Neuronal stem cell (in vitro differentiated cells): ENCODE results near the gene MYF6.
"Not testable (repeated sequence)": the region's sequence is repeated elsewhere in the genome, so short reads cannot be mapped to it uniquely, and the experiment has no call there.

ENCODE experiments used
- DNase-seq: peaks from one replicate; pipeline ENCODE4 v3.0.0-alpha.2; 2013; ENCODE audit warnings: low spot score
- H2AFZ ChIP-seq: one replicate; pipeline ENCODE4 v1.6.1; 2013; ENCODE audit warnings: mild to moderate bottlenecking, low read length, inconsistent platforms
- H2AK5ac ChIP-seq: 2 replicates; pipeline ENCODE4 v1.6.1; 2013; ENCODE audit warnings: low read depth, mild to moderate bottlenecking, inconsistent platforms, low read length, moderate library complexity, mixed read lengths
- H2BK120ac ChIP-seq: 2 replicates; pipeline ENCODE4 v1.6.1; 2013; ENCODE audit warnings: low read depth, mild to moderate bottlenecking, inconsistent platforms, low read length, moderate library complexity, mixed read lengths
- H2BK12ac ChIP-seq: one replicate; pipeline ENCODE4 v1.6.1; 2013; ENCODE audit warnings: low read length, inconsistent platforms
- H2BK15ac ChIP-seq: 2 replicates; pipeline ENCODE4 v1.6.1; 2013; ENCODE audit warnings: mild to moderate bottlenecking, low read length, inconsistent platforms, mixed read lengths
- H2BK5ac ChIP-seq: one replicate; pipeline ENCODE4 v1.6.1; 2013; ENCODE audit warnings: inconsistent platforms, mild to moderate bottlenecking, low read length, moderate library complexity
- H3K14ac ChIP-seq: one replicate; pipeline ENCODE4 v1.6.1; 2013; ENCODE audit warnings: low read length, inconsistent platforms
- H3K18ac ChIP-seq: 2 replicates; pipeline ENCODE4 v1.6.1; 2013; ENCODE audit warnings: low read length, inconsistent platforms
- H3K23ac ChIP-seq: 2 replicates; pipeline ENCODE4 v1.6.1; 2013; ENCODE audit warnings: low read depth, mild to moderate bottlenecking, mixed read lengths, low read length, inconsistent platforms; ENCODE audit not compliant: poor library complexity
- H3K27ac ChIP-seq: replicated peaks from 3 replicates; pipeline ENCODE4 v1.5.1; 2013; ENCODE audit warnings: low read length, inconsistent platforms
- H3K27me3 ChIP-seq, 3 experiments: 2 replicates each; pipeline ENCODE4 v1.6.1; 2013; ENCODE audit warnings: low read length in 3 of 3, mild to moderate bottlenecking in 2 of 3, inconsistent platforms in 1 of 3, low read depth in 1 of 3, mixed read lengths in 1 of 3, moderate library complexity in 1 of 3; ENCODE audit not compliant: control insufficient read depth in 3 of 3, insufficient read depth in 3 of 3
- H3K36me3 ChIP-seq, 2 donors: replicated peaks in 1 of 2; 2 replicates each; pipeline ENCODE4 v1.6.1; 2013; ENCODE audit warnings: low read length in 2 of 2; ENCODE audit not compliant: control insufficient read depth in 2 of 2, insufficient read depth in 2 of 2
- H3K4ac ChIP-seq: 2 replicates; pipeline ENCODE4 v1.6.1; 2013; ENCODE audit warnings: inconsistent platforms, mild to moderate bottlenecking, low read length, moderate library complexity
- H3K4me1 ChIP-seq, 2 donors: 1 replicate in 1 of 2; 2 replicates in 1 of 2; pipeline ENCODE4 v1.6.1; 2013; ENCODE audit warnings: low read length in 2 of 2, low read depth in 1 of 2; ENCODE audit not compliant: control insufficient read depth in 2 of 2, insufficient read depth in 1 of 2
- H3K4me2 ChIP-seq: one replicate; pipeline ENCODE4 v1.6.1; 2013; ENCODE audit warnings: mild to moderate bottlenecking, low read length, inconsistent platforms; ENCODE audit not compliant: insufficient read depth, poor library complexity, severe bottlenecking
- H3K4me3 ChIP-seq, 2 donors: 2 replicates each; pipeline ENCODE4 v1.5.1; 2013; ENCODE audit warnings: low read length in 2 of 2, mild to moderate bottlenecking in 2 of 2, inconsistent platforms in 1 of 2, moderate library complexity in 1 of 2
- H3K79me1 ChIP-seq: one replicate; pipeline ENCODE4 v1.6.1; 2013; ENCODE audit warnings: low read depth, mild to moderate bottlenecking, inconsistent platforms, low read length, moderate library complexity
- H3K9ac ChIP-seq: one replicate; pipeline ENCODE4 v1.6.1; 2013; ENCODE audit warnings: mild to moderate bottlenecking, low read depth, low read length, inconsistent platforms; ENCODE audit not compliant: poor library complexity
- H3K9me3 ChIP-seq, 2 donors: replicated peaks in 1 of 2; 2 replicates each; pipeline versions ENCODE3 to v1.6.1; 2013; ENCODE audit warnings: low read length in 2 of 2, mild to moderate bottlenecking in 2 of 2, inconsistent platforms in 1 of 2, low read depth in 1 of 2, mixed read lengths in 1 of 2, moderate library complexity in 1 of 2; ENCODE audit not compliant: control insufficient read depth in 2 of 2, insufficient read depth in 1 of 2
- H4K8ac ChIP-seq: one replicate; pipeline ENCODE4 v1.6.1; 2013; ENCODE audit warnings: low read depth, mild to moderate bottlenecking, inconsistent platforms, low read length, moderate library complexity
- H4K91ac ChIP-seq: one replicate; pipeline ENCODE4 v1.6.1; 2013; ENCODE audit warnings: low read length, low read depth, mild to moderate bottlenecking, inconsistent platforms; ENCODE audit not compliant: poor library complexity
- WGBS, 2 donors: extraction: QIAGEN DNeasy Blood & Tissue Kit; methylation state at CpG; one replicate each; pipeline ENCODE4 v1.1.7; 2013; ENCODE audit warnings: missing lambda C conversion rate in 2 of 2, mixed read lengths in 1 of 2; ENCODE audit not compliant: insufficient read length in 2 of 2, insufficient replicate concordance in 1 of 2; ENCODE audit errors: extremely low coverage in 2 of 2; 5-methylcytosine and 5-hydroxymethylcytosine counted together

MYF6 gene

DNA sequence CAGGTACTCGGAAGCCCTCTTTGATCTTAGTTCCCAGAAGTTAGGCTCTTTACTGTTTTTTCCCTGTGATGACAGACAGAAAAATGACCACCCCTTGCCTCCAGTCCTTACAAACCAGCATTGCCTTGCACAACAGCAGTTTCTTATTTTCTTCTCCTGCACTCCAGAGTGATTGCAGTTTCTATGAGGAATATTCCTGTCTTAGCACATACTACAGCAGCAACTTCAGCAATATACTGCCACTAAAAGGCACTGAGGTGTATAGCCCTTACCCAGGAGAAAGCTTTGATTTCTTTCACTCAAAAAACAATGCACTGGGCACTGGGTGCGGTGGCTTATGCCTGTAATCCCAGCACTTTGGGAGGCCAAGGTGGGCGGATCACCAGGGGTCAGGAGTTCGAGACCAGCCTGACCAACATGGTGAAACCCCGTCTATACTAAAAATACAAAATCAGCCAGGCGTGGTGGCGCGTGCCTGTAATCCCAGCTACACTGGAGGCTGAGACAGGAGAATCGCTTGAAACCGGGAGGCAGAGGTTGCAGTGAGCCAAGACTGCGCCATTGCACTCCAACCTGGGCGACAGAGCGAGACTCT lies 31.3 kb upstream of the MYF6 start:
- not testable (repeated sequence) for H4K8ac ChIP-seq, H2BK120ac ChIP-seq, H2AK5ac ChIP-seq, H3K9ac ChIP-seq, H2BK12ac ChIP-seq, H4K91ac ChIP-seq, H3K36me3 ChIP-seq, DNase-seq, H2BK5ac ChIP-seq, H3K23ac ChIP-seq, H3K4me2 ChIP-seq, H2BK15ac ChIP-seq, H3K4ac ChIP-seq, H3K4me3 ChIP-seq, H3K14ac ChIP-seq, H3K79me1 ChIP-seq, H3K27ac ChIP-seq, H3K9me3 ChIP-seq, H3K4me1 ChIP-seq, H3K27me3 ChIP-seq, H3K18ac ChIP-seq
- no CpG with 5 or more reads among the region's 13 CpGs for WGBS, 2 donors
- H2AFZ ChIP-seq = peak overlapping the region; percentile 16

DNA sequence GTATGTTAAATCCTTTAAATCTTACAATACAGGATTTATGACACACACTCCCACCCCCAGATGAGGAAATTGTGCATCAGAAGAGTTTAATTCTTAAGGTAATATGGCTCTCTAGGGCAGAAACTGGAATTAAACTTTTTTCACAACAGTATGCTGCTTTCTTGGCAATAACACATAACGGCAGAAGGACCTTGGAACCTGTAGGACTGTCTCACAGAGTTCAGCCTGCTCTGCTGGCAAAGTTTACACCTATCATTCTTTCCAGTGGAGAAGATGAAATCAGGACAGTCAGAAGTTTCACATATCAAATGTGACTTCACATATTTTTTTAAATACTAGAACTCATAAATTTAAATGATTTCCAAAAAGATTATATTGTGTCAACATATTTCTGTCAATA lies 30.6 kb upstream of the MYF6 start:
- H4K91ac ChIP-seq = no peak overlapping the region
- no peaks in the 10 kb centered on the region for H3K4me1 ChIP-seq
- no peak overlapping the region for H2AK5ac ChIP-seq
- H2BK5ac ChIP-seq = no peak overlapping the region
- H2BK12ac ChIP-seq = no peak overlapping the region
- no peak overlapping the region for H2BK120ac ChIP-seq
- no peak overlapping the region for H3K14ac ChIP-seq
- no peaks in the 10 kb centered on the region for H3K79me1 ChIP-seq
- DNase-seq = no peak
- no peaks in the 10 kb centered on the region for H3K9me3 ChIP-seq
- H2BK15ac ChIP-seq = no peak overlapping the region
- no peak overlapping the region for H3K18ac ChIP-seq
- H3K4me2 ChIP-seq = no peak overlapping the region
- H4K8ac ChIP-seq = no peak overlapping the region
- no peaks in the 10 kb centered on the region for H3K27me3 ChIP-seq
- no peak overlapping the region for H3K4ac ChIP-seq
- no peak overlapping the region for H3K23ac ChIP-seq
- no CpG with 5 or more reads among the region's 1 CpG for WGBS, 2 donors
- H3K36me3 ChIP-seq = no peaks in the 10 kb centered on the region
- no peak overlapping the region for H3K4me3 ChIP-seq
- no peak overlapping the region for H3K9ac ChIP-seq
- no peak overlapping the region for H2AFZ ChIP-seq
- H3K27ac ChIP-seq = no peak overlapping the region

DNA sequence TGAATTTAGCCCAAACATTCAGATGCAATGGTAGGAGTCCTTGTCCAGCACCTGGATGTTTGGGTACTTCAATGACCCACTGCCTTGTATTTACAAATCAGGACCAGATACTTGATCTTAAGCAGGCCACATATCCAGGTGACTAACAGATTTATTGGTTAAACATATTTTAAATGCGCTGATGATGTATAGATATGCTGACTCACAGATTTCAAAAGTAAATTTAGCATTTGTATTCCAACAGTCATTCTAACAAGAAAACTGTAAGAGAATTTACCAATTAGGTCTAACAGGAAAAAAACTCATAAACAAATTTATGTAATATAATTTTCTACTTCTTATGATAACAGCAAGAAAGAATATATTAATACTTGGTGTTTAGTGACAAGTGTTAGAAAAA lies 29.4 kb upstream of the MYF6 start:
- Histone ChIP-seq H3K4me2 (no peak overlapping the region), H2BK12ac (no peak overlapping the region), H3K4ac (no peak overlapping the region), H4K91ac (no peak overlapping the region), H4K8ac (no peak overlapping the region), H3K9me3 (no peaks in the 10 kb centered on the region), H2BK15ac (no peak overlapping the region), H3K36me3 (no peaks in the 10 kb centered on the region), H2AK5ac (no peak overlapping the region), H3K9ac (no peak overlapping the region), H3K4me3 (no peak overlapping the region), H2BK5ac (no peak overlapping the region), H2BK120ac (no peak overlapping the region), H3K27me3 (no peaks in the 10 kb centered on the region), H3K18ac (no peak overlapping the region), H3K27ac (no peak overlapping the region), H3K23ac (no peak overlapping the region), H3K79me1 (no peaks in the 10 kb centered on the region), H3K4me1 (no peaks in the 10 kb centered on the region), H2AFZ (no peak overlapping the region), H3K14ac (no peak overlapping the region)
- WGBS, 2 donors = no CpG with 5 or more reads among the region's 1 CpG
- no peak for DNase-seq

DNA sequence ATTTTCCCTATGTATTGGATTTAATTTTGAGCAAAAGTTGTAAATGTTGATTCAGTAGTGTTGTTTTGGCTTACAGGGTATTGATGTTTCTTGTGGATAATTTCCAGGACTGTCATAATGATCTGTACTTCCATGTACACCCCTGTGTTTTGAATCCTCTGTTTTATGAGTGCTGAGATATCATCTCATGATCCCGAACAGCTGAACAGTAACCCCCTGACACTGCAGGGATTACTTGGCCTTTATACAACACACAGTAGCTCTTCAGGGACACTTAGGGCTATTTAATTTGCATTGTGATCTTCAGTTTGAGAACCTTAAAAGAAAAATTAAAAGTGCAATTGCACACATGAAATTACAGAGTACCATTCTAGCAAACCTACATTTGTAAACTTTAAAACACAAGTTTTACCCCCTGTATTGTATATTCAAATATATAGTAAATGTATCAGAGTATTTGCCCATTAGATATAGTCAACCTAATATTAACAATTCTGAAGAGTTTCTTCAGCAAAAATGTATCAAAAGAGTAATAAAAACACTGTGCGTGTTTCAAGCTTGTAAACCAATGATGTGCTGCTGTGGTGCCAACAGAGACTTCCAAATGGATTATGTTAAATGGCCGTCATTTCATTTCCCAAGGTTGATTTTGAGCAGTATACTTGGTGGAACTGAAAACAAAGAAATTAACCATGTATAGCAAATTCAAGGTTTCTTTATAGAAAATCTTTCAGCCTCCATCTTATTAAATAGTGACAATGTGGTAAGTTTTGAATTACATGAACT lies 27.9 kb upstream of the MYF6 start:
- H3K36me3 ChIP-seq = no peaks in the 10 kb centered on the region

More for the DNA sequence above, 27.9 kb upstream of the MYF6 start:
- no peaks in the 10 kb centered on the region for H3K27me3 ChIP-seq
- H3K23ac ChIP-seq = no peak overlapping the region
- no peak overlapping the region for H3K4me3 ChIP-seq
- no peak overlapping the region for H2BK15ac ChIP-seq
- H2AK5ac ChIP-seq = no peak overlapping the region
- no peaks in the 10 kb centered on the region for H3K9me3 ChIP-seq
- no CpG with 5 or more reads among the region's 3 CpGs for WGBS, 2 donors
- H2BK120ac ChIP-seq = no peak overlapping the region
- H2BK12ac ChIP-seq = no peak overlapping the region
- H3K4me2 ChIP-seq = no peak overlapping the region
- H4K91ac ChIP-seq = no peak overlapping the region
- H3K4me1 ChIP-seq = no peaks in the 10 kb centered on the region
- H4K8ac ChIP-seq = no peak overlapping the region
- no peak for DNase-seq
- no peak overlapping the region for H3K9ac ChIP-seq
- H3K14ac ChIP-seq = no peak overlapping the region
- H2BK5ac ChIP-seq = no peak overlapping the region
- no peak overlapping the region for H3K4ac ChIP-seq
- H3K27ac ChIP-seq = no peak overlapping the region
- H3K79me1 ChIP-seq = no peaks in the 10 kb centered on the region
- no peak overlapping the region for H3K18ac ChIP-seq
- H2AFZ ChIP-seq = no peak overlapping the region
